GM19238 (cell line): ENCODE data around the gene PLD6.
"Not testable (repeated sequence)": the region's sequence is repeated elsewhere in the genome, so short reads cannot be mapped to it uniquely, and the experiment has no call there.

ENCODE experiments used
- DNase-seq: peaks from one replicate; pipeline ENCODE4 v3.0.0; 2011; ENCODE audit warnings: low spot score; ENCODE audit not compliant: insufficient read length

Gene PLD6

GRCh38 chr17:17206124-17206912, at the start of gene PLD6:
PLD6 (minus strand) TSS chr17:17206333; CDS start chr17:17206286, 47 bp downstream.
- peak; percentile 86 for DNase-seq

GRCh38 chr17:17255689-17256088, 49.6 kb upstream of the PLD6 start:
- not testable (repeated sequence) for DNase-seq

- no peak for DNase-seq
Measured at GRCh38 chr17:17254036-17254435, 47.9 kb upstream of the PLD6 start.

GRCh38 chr17:17253406-17253805, 47.3 kb upstream of the PLD6 start:
- DNase-seq: no peak

- DNase-seq: no peak
Measured at GRCh38 chr17:17252149-17252661, 46.1 kb upstream of the PLD6 start.

- no peak for DNase-seq
Measured at GRCh38 chr17:17246879-17247278, 40.7 kb upstream of the PLD6 start.

GRCh38 chr17:17243163-17243562, 37.0 kb upstream of the PLD6 start:
- DNase-seq: no peak

- no peak for DNase-seq
Measured at GRCh38 chr17:17242246-17242645, 36.1 kb upstream of the PLD6 start.

- DNase-seq: no peak
Measured at GRCh38 chr17:17241656-17242055, 35.5 kb upstream of the PLD6 start.

- DNase-seq: no peak
Measured at GRCh38 chr17:17239832-17240231, 33.7 kb upstream of the PLD6 start.

GRCh38 chr17:17237026-17237799, 31.1 kb upstream of the PLD6 start, which contains the start of gene FLCN:
FLCN (minus strand) TSS chr17:17237168; CDS start chr17:17228137, 9,031 bp downstream.
- peak; percentile 82 for DNase-seq

- DNase-seq: no peak
Measured at GRCh38 chr17:17236295-17237025, 30.3 kb upstream of the PLD6 start.

- DNase-seq: no peak
Measured at GRCh38 chr17:17235212-17236174, 29.4 kb upstream of the PLD6 start.

- DNase-seq: no peak
Measured at GRCh38 chr17:17232303-17232621, 26.1 kb upstream of the PLD6 start.

- DNase-seq: no peak
Measured at GRCh38 chr17:17231621-17232302, 25.6 kb upstream of the PLD6 start.

- DNase-seq: no peak
Measured at GRCh38 chr17:17229416-17230384, 23.6 kb upstream of the PLD6 start.

GRCh38 chr17:17228521-17229279, 22.6 kb upstream of the PLD6 start:
- no peak for DNase-seq
